NCI-H345 treated with DMSO at 0.1 percent for 48 hours (cell line): ENCODE measurements around the gene FAM222B.
"Not testable (repeated sequence)": the region's sequence is repeated elsewhere in the genome, so short reads cannot be mapped to it uniquely, and the experiment has no call there.

Source experiments
- DNase-seq: peaks from one replicate; lab custom pipeline; 2025; ENCODE audit not compliant: unreplicated experiment; lab: John Stamatoyannopoulos, UW

The FAM222B gene

GRCh38 chr17:28747801-28748750, 94.5 kb downstream of the FAM222B start:
- DNase-seq, result no peak

GRCh38 chr17:28747051-28747691, 95.4 kb downstream of the FAM222B start:
- DNase-seq, result no peak

GRCh38 chr17:28746611-28747050, 96.0 kb downstream of the FAM222B start:
- no peak for DNase-seq

- DNase-seq, result no peak
These were observed 96.7 kb downstream of the FAM222B start for GRCh38 chr17:28745786-28746411.

GRCh38 chr17:28744972-28745785, 97.4 kb downstream of the FAM222B start:
- DNase-seq, result peak; percentile 6

GRCh38 chr17:28744104-28744971, 98.3 kb downstream of the FAM222B start:
- DNase-seq, result peak; percentile 20

- peak; percentile 91 for DNase-seq
These were observed 99.1 kb downstream of the FAM222B start, which contains the start of gene TRAF4 for GRCh38 chr17:28743243-28744103. TRAF4 (plus strand) TSS chr17:28744011; CDS start chr17:28744113, 102 bp downstream.

- no peak for DNase-seq
These were observed 100.9 kb downstream of the FAM222B start for GRCh38 chr17:28741358-28742349.

GRCh38 chr17:28740406-28741357, 101.9 kb downstream of the FAM222B start:
- no peak for DNase-seq

GRCh38 chr17:28738680-28739384, 103.8 kb downstream of the FAM222B start:
- DNase-seq, result no peak

- DNase-seq, result no peak
These were observed 104.6 kb downstream of the FAM222B start for GRCh38 chr17:28737770-28738679.

- DNase-seq, result no peak
These were observed 105.3 kb downstream of the FAM222B start for GRCh38 chr17:28737316-28737715.

GRCh38 chr17:28735913-28736769, 106.4 kb downstream of the FAM222B start:
- not testable (repeated sequence) for DNase-seq

- no peak for DNase-seq
These were observed 107.3 kb downstream of the FAM222B start for GRCh38 chr17:28735242-28735722.
